GM19372 (cell line): ENCODE results near the gene PI4KA.
"Not testable (repeated sequence)": the region's sequence is repeated elsewhere in the genome, so short reads cannot be mapped to it uniquely, and the experiment has no call there.

Experiments used
- ATAC-seq: cut with Tn5 transposase; IDR thresholded peaks from one replicate; pipeline ENCODE4 v1.9.1; 2021; ENCODE audit warnings: mild to moderate bottlenecking, low read depth, moderate library complexity; ENCODE audit not compliant: unreplicated experiment

The PI4KA gene

GRCh38 chr22:20852076-20852475 is 6.5 kb downstream of the PI4KA start:
- no peak for ATAC-seq

GRCh38 chr22:20847318-20847822 is 11.2 kb downstream of the PI4KA start:
- no peak for ATAC-seq

GRCh38 chr22:20844055-20845037 is 14.3 kb downstream of the PI4KA start:
- ATAC-seq, result no peak

GRCh38 chr22:20843501-20843900 is 15.1 kb downstream of the PI4KA start:
- ATAC-seq, result no peak

GRCh38 chr22:20840646-20841371 is 17.8 kb downstream of the PI4KA start:
- ATAC-seq, result no peak

GRCh38 chr22:20839837-20840645 is 18.6 kb downstream of the PI4KA start:
- ATAC-seq, result no peak

GRCh38 chr22:20839354-20839753 is 19.3 kb downstream of the PI4KA start:
- ATAC-seq, result not testable (repeated sequence)

GRCh38 chr22:20836987-20837823 is 21.4 kb downstream of the PI4KA start:
- no peak for ATAC-seq

GRCh38 chr22:20834725-20835124 is 23.9 kb downstream of the PI4KA start:
- ATAC-seq, result no peak

GRCh38 chr22:20834206-20834605 is 24.4 kb downstream of the PI4KA start:
- no peak for ATAC-seq

GRCh38 chr22:20833225-20833665 is 25.4 kb downstream of the PI4KA start:
- no peak for ATAC-seq

GRCh38 chr22:20829491-20830134 is 29.0 kb downstream of the PI4KA start:
- ATAC-seq, result no peak

- not testable (repeated sequence) for ATAC-seq
Measured at GRCh38 chr22:20826373-20827152, 32.0 kb downstream of the PI4KA start.

- ATAC-seq, result no peak
Measured at GRCh38 chr22:20825624-20826023, 33.0 kb downstream of the PI4KA start.

GRCh38 chr22:20825216-20825615 is 33.4 kb downstream of the PI4KA start:
- ATAC-seq, result not testable (repeated sequence)

GRCh38 chr22:20823264-20823663 is 35.3 kb downstream of the PI4KA start:
- no peak for ATAC-seq

- ATAC-seq, result no peak
Measured at GRCh38 chr22:20822240-20822639, 36.4 kb downstream of the PI4KA start.

GRCh38 chr22:20821717-20822239 is 36.8 kb downstream of the PI4KA start:
- not testable (repeated sequence) for ATAC-seq
